NOMO-1 treated with DMSO at 0.1 percent for 48 hours (cell line): ENCODE results near the gene FECH.
"Not testable (repeated sequence)": the region's sequence is repeated elsewhere in the genome, so short reads cannot be mapped to it uniquely, and the experiment has no call there.

Source experiments
- DNase-seq: peaks from one replicate; lab custom pipeline; 2025; ENCODE audit not compliant: unreplicated experiment; lab: John Stamatoyannopoulos, UW

FECH gene

GRCh38 chr18:57533868-57534510, 52.5 kb downstream of the FECH start:
- no peak for DNase-seq

- peak; percentile 66 for DNase-seq
These were observed 53.3 kb downstream of the FECH start for GRCh38 chr18:57533006-57533867.

GRCh38 chr18:57529151-57529550, 57.4 kb downstream of the FECH start:
- DNase-seq = no peak

GRCh38 chr18:57527556-57528229, 58.8 kb downstream of the FECH start:
- no peak for DNase-seq

- DNase-seq = peak; percentile 95
These were observed 63.1 kb downstream of the FECH start for GRCh38 chr18:57523171-57523956.

- DNase-seq = not testable (repeated sequence)
These were observed 64.2 kb downstream of the FECH start for GRCh38 chr18:57522348-57522747.

GRCh38 chr18:57519668-57520424, 66.7 kb downstream of the FECH start:
- DNase-seq = no peak

GRCh38 chr18:57518533-57518932, 68.0 kb downstream of the FECH start:
- no peak for DNase-seq

- no peak for DNase-seq
These were observed 70.4 kb downstream of the FECH start for GRCh38 chr18:57516056-57516455.

- DNase-seq = no peak
These were observed 81.3 kb downstream of the FECH start for GRCh38 chr18:57505231-57505630.

- no peak for DNase-seq
These were observed 83.9 kb downstream of the FECH start for GRCh38 chr18:57502624-57503023.

- DNase-seq = no peak
These were observed 87.7 kb downstream of the FECH start for GRCh38 chr18:57498682-57499256.
